Measurements from ENCODE around the gene GRIPAP1.

DNA sequence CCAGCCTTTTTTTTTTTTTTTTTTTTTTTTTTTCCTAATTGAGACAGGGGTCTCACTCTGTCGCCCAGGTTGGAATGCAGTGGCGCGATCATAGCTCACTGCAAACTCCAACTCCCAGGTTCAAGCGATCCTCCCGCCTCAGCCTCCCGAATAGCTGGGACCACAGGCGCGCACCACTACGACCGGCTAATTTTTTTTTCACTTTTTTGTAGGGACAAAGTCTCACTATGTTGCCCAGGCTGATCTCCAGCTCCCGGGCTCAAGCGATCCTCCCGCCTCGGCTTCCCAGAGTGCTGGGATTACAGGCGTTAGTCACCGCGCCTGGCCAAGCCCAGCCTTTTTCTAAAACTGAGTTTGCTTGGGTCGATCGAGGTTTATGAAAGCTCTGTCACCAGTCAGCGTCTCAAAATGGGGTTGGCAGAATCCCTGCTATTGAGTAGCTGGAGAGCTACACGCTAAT lies 43.4 kb downstream of the GRIPAP1 start:
- TF ChIP-seq, protein P1, sequence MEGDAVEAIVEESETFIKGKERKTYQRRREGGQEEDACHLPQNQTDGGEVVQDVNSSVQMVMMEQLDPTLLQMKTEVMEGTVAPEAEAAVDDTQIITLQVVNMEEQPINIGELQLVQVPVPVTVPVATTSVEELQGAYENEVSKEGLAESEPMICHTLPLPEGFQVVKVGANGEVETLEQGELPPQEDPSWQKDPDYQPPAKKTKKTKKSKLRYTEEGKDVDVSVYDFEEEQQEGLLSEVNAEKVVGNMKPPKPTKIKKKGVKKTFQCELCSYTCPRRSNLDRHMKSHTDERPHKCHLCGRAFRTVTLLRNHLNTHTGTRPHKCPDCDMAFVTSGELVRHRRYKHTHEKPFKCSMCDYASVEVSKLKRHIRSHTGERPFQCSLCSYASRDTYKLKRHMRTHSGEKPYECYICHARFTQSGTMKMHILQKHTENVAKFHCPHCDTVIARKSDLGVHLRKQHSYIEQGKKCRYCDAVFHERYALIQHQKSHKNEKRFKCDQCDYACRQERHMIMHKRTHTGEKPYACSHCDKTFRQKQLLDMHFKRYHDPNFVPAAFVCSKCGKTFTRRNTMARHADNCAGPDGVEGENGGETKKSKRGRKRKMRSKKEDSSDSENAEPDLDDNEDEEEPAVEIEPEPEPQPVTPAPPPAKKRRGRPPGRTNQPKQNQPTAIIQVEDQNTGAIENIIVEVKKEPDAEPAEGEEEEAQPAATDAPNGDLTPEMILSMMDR (IDR thresholded peaks at IDR 0.05), result no peak
- TF ChIP-seq POLR2AphosphoS5 (IDR thresholded peaks at IDR 0.05; ENCODE audit: low read depth, low read length), result no peak; the same call in none of the 2 replicates
- TF ChIP-seq, protein P2, sequence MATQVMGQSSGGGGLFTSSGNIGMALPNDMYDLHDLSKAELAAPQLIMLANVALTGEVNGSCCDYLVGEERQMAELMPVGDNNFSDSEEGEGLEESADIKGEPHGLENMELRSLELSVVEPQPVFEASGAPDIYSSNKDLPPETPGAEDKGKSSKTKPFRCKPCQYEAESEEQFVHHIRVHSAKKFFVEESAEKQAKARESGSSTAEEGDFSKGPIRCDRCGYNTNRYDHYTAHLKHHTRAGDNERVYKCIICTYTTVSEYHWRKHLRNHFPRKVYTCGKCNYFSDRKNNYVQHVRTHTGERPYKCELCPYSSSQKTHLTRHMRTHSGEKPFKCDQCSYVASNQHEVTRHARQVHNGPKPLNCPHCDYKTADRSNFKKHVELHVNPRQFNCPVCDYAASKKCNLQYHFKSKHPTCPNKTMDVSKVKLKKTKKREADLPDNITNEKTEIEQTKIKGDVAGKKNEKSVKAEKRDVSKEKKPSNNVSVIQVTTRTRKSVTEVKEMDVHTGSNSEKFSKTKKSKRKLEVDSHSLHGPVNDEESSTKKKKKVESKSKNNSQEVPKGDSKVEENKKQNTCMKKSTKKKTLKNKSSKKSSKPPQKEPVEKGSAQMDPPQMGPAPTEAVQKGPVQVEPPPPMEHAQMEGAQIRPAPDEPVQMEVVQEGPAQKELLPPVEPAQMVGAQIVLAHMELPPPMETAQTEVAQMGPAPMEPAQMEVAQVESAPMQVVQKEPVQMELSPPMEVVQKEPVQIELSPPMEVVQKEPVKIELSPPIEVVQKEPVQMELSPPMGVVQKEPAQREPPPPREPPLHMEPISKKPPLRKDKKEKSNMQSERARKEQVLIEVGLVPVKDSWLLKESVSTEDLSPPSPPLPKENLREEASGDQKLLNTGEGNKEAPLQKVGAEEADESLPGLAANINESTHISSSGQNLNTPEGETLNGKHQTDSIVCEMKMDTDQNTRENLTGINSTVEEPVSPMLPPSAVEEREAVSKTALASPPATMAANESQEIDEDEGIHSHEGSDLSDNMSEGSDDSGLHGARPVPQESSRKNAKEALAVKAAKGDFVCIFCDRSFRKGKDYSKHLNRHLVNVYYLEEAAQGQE (IDR thresholded peaks at IDR 0.05; ENCODE audit: insufficient read depth in 1 of 2, low read depth in 2 of 2, low read length in 1 of 2), result no peak
